ENCODE data around the gene POU5F1.
"Not testable (repeated sequence)": the region's sequence is repeated elsewhere in the genome, so short reads cannot be mapped to it uniquely, and the experiment has no call there.

The POU5F1 gene

GRCh38 chr6:31170600-31170881, at the start of gene POU5F1:
TSS of gene POU5F1 (minus strand) at chr6:31170682. CDS start at chr6:31170620, 62 bp downstream.
- no peak for DNase-seq

- DNase-seq = no peak
These were observed 45.9 kb upstream of the POU5F1 start for GRCh38 chr6:31216208-31216898.

GRCh38 chr6:31215216-31215615, 44.7 kb upstream of the POU5F1 start:
- not testable (repeated sequence) for DNase-seq

GRCh38 chr6:31214516-31214915, 44.0 kb upstream of the POU5F1 start:
- DNase-seq = no peak

DNA sequence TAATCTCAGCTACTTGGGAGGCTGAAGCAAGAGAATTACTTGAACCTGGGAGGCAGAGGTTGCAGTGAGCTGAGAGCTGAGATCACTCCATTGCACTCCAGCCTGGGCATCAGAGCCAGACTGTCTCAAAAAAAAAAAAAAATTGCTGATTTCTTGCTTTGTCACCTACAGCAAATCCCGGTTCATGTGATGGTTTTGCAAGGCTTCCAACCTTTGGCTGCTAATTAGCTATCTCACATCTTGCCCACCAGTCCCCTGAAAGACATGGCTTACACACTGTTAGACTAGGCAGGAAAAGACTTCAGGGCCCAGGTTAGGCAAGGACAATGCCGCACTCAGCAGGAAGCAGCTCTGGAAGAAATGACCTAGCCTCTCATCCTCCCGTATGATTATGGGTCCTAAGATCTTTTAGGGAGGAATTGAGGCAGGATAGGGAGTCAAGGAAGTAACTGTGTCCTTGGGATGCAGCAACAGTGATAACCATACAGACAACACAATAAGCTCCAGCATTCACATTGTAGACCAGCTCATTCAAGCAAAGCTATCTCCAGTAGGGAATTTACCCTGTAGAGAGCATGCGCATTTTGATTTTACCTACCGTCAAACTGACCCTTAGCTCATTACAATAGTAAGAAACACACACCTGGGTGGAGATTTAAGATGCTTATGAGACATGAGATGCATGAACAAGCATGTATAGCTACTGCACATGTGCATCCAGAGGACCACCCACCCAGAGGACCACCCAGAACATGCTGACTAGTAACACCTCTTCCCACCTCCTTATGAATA, 40.5 kb upstream of the POU5F1 start:
- DNase-seq = no peak

GRCh38 chr6:31210123-31210522, 39.6 kb upstream of the POU5F1 start:
- DNase-seq = no peak

DNA sequence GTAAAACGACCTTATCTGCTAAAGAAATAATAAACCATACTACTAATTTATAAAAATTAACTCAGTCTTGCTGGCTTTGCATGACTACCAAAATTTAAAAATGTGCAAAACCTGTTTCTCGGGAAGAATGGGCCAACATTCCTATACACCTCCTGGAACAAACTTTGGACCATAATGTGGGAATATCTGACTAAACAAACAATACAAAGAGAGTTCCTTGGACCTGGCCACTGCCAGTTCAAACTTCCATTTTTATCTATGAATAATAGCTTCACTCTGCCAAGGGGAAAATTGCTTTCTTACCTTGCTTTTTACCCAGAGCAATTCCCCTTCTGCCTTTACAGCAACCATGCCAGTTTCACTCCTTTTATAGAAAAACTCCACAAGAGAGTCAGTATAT, 38.7 kb upstream of the POU5F1 start:
- no peak for DNase-seq

DNA sequence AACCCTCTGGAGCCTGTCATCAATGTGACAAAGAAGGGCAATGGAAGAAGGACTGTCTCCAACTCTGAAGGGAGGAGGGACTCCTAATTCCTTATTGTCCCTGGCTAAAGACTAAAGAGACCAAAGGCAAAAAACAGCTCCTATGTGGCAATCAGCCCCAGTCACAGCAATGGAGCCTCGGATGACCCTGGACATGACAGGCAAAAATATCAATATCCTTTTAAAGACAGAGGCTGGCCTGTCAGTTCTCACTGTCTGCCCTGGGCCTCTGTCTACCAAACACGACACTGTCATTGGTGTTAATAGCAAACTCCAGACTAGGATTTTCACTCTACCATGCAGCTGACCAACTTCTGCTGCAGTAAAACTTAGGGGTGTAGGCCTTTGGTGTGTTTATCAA, 38.0 kb upstream of the POU5F1 start:
- DNase-seq = no peak

DNA sequence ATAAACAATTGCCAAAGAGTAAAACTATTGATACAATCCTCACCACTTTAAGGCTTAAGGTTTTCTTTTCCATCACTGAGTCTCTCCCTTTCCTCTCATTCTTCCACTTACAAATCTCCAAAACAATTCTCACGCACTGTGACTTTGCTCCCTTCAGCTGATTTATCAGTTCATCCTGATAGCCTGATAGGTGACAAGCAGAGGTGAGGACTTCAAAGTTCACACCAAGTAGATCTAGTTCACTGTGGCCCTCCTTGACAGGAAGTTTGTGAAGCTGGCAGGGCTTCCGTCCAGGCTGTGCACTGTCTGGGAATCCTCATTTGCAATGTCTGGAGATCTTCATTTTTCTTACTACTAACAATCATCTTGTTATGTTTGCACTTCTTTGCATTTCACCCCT, 35.2 kb upstream of the POU5F1 start:
- no peak for DNase-seq

- DNase-seq = no peak
These were observed 34.3 kb upstream of the POU5F1 start for GRCh38 chr6:31204751-31205145.

DNA sequence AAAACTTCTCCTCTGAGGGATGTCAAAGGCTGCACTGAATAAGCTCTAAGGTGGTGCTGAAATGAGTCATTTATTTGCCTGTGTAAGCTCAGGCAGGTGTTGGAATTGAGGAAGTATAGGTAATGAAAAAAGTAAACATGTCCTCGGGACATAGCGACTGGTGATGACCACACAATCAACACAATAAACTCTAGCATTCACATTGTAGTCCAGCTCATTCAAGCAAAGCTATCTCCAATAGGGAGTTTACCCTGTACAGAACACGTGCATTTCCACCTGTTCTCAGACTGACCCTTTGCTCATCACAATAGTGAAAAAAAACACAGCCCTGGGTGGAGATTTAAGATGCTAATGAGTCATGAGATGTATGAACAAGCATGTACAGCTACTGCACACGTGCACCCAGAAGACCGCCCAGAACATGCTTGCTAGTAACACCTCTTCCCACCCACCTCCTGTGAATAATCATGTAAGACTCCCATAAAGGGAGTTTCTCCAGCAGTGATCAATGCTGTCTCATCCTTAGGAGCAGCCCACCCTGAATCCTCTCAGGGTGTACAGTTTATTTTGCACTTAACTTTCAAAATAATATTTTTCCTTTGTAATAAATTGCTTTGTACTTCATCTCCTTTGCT, 33.0 kb upstream of the POU5F1 start:
- no peak for DNase-seq

DNA sequence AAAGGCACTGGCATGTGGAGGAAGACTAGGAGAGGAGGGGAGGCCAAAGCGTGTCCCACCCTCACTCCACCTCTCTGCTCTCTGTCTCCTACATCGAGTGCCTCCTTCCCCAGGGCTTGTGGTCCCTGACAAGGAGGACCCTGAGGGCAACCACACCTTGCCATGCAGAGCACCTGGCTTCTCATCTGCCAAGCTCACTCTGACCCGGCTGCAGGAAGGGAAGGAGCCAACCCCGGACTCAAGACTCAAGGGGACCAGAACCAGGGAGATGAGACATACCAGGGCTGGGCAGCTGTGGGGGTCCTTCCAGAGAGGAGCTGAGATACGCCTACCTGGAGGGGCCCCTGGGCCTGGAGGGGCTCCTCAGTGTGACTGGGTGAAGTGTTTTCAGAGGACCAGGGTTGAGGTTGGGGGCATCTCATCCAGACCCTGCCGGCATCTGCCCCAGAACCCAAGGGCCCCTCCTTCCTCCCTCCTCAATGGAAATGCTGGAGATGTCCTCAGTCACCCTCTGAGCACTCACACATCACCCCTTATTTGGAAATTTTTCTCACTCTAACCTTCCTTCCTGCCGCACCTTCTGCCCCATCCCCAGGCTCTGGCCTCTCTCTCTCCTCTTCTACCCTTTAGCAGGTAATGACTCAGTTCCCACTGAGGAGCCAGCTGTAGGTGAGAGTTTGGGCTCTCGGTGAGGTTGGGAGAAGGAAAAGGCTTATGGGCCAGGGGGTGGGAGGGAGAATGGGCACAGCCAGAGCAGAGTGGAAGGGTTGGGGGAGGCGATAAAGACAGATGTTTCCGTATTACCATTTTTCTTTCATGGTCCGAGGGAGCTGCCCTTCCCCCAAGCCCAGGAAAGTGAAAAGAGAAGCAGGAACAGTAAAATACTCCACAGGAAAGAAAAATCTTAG, 32.0 kb upstream of the POU5F1 start:
- DNase-seq = no peak

DNA sequence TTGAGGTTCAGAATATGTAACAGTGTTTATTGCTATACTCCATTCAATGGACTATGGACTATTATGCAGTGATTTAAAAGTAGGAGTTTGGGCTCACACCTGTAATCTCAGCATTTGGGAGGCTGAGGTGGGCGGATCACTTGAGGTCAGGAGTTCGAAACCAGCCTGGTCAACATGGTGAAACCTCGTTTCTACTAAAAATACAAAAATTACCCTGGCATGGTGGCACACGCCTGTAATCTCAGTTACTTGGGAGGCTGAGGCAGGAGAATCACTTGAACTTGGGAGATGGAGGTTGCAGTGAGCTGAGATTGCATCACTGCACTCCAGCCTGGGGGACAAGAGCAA, 28.6 kb upstream of the POU5F1 start:
- DNase-seq = not testable (repeated sequence)

- DNase-seq = peak; percentile 82
These were observed 27.2 kb upstream of the POU5F1 start for GRCh38 chr6:31197559-31198305.

- DNase-seq = not testable (repeated sequence)
These were observed 26.0 kb upstream of the POU5F1 start for GRCh38 chr6:31196251-31197022.

- not testable (repeated sequence) for DNase-seq
These were observed 25.0 kb upstream of the POU5F1 start for GRCh38 chr6:31195308-31195979.

DNA sequence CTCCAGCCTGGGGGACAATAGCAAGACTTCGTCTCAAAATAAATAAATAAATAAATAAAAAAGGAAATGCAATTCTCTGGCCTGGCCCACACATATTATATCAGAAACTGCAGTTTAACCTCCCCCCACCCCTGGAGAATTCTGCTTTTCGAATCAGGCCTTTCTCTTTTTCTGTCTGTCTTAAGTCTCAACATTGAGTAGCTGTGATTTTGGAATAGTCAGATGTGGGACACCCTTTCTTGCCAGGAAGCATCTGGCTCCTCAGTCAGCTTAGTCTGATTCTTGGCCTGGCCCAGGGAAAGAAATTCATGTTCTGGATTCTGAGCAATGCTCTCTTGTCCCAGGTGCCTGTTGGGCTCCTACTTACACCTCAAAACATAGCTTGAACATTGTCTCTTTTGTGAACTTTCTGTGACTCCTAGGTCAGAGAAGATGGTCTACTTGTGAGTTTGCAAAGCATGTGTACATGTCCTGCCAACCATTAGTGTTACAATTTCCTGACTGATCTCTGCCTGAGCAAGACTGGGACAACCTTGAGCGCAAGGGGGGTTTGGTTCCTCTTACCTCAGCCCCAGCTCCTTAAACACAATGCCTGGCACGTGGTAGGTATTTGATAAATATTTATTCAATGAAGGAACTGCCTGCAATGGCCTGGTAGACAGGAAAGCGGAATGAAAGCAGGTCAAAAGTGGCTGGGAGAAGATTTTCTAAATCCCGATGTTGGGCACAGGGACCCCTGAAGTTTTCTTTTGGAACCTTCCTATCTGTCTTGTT, 23.8 kb upstream of the POU5F1 start:
- DNase-seq = no peak

- DNase-seq = no peak
These were observed 22.7 kb upstream of the POU5F1 start for GRCh38 chr6:31193206-31193605.

DNA sequence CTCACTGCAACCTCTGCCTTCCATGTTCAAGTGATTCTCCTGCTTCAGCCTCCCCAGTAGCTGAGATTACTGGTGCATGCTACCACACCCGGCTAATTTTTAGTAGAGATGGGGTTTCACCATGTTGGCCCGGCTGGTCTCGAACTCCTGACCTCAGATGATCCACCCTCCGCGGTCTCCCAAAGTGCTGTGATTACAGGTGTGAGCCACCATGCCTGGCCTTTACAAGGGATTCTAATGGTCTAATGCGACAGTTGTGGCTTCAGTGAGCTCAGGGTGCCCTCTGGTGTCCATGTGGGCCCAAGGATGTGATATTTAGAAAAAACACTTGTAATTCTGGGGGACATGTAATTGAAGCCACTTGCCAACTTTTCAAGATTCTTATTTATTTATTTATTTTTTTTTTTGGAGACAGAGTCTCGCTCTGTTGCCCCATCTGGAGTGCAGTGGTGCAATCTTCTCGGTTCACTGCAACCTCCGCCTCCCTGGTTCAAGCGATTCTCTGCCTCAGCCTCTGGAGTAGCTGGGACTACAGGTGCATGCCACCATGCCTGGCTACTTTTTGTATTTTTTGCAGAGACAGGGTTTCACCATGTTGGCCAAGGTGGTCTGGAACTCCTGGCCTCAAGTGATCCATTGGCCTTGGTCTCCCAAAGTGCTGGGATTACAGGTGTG, 22.1 kb upstream of the POU5F1 start:
- DNase-seq = peak; percentile 69

DNA sequence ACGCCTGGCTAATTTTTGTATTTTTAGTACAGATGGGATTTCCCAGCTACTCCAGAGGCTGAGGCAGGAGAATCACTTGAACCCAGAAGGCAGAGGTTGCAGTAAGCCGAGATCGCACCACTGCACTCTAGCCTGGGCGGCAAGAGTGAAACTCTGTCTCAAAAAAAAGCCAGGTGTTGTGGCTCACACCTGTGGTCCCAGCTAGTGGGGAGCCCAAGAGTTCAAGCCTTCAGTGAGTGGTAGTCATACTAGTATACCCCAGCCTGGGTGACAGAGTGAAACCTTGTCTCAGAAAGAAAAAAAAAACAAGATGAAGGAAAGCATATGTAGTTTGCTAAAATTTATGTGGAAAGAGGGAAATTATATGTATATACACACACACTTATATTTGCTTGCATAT, 20.0 kb upstream of the POU5F1 start:
- no peak for DNase-seq
